Epithelial cell of esophagus (primary cell): ENCODE measurements around the gene PIR.

Source experiments
- DNase-seq: peaks from one replicate; pipeline ENCODE4 v3.0.0; 2010; ENCODE audit warnings: low read depth
- H3K4me3 ChIP-seq: 2 replicates; pipeline ENCODE4 v1.5.1; 2011; ENCODE audit warnings: mild to moderate bottlenecking, low read length, control low read depth
- CTCF ChIP-seq: IDR thresholded peaks from 2 replicates; pipeline ENCODE4 v1.5.1; 2011; ENCODE audit warnings: low read depth, mild to moderate bottlenecking, low read length, control low read depth, inconsistent platforms; ENCODE audit not compliant: insufficient read depth; ENCODE audit errors: missing control alignments

PIR gene

GRCh38 chrX:15472531-15472930 lies 20.6 kb downstream of the PIR start:
- TF ChIP-seq CTCF = no peak
- no peak overlapping the region for H3K4me3 ChIP-seq
- no peak for DNase-seq

- peak; percentile 79 for TF ChIP-seq CTCF
- DNase-seq = peak; percentile 63
- no peak overlapping the region for H3K4me3 ChIP-seq
These were observed 22.1 kb downstream of the PIR start for GRCh38 chrX:15471028-15471427.

- DNase-seq = no peak
- no peak overlapping the region for H3K4me3 ChIP-seq
- TF ChIP-seq CTCF = no peak
These were observed 23.5 kb downstream of the PIR start for GRCh38 chrX:15469613-15470012.

GRCh38 chrX:15468036-15468435 lies 25.1 kb downstream of the PIR start:
- H3K4me3 ChIP-seq = no peak overlapping the region
- peak; percentile 84 for DNase-seq
- TF ChIP-seq CTCF = peak; percentile 32

GRCh38 chrX:15465896-15466651 lies 27.1 kb downstream of the PIR start:
- H3K4me3 ChIP-seq = no peak overlapping the region
- DNase-seq = no peak
- TF ChIP-seq CTCF = peak; percentile 9

- H3K4me3 ChIP-seq = no peak overlapping the region
- no peak for TF ChIP-seq CTCF
- DNase-seq = peak; percentile 59
These were observed 27.8 kb downstream of the PIR start for GRCh38 chrX:15465347-15465746.

GRCh38 chrX:15464704-15465103 lies 28.4 kb downstream of the PIR start:
- H3K4me3 ChIP-seq = no peak overlapping the region
- no peak for TF ChIP-seq CTCF
- DNase-seq = no peak
